NCI-H2227 (cell line): ENCODE data around the gene EXOG.
"Not testable (repeated sequence)": the region's sequence is repeated elsewhere in the genome, so short reads cannot be mapped to it uniquely, and the experiment has no call there.

Source experiments
- DNase-seq: peaks from one replicate; lab custom pipeline; 2025; ENCODE audit not compliant: unreplicated experiment; lab: John Stamatoyannopoulos, UW

Gene EXOG

GRCh38 chr3:38562467-38562925, 66.4 kb downstream of the EXOG start:
- DNase-seq = no peak

- DNase-seq = no peak
These were observed 67.1 kb downstream of the EXOG start for GRCh38 chr3:38563070-38563885.

GRCh38 chr3:38563886-38564270, 67.7 kb downstream of the EXOG start:
- no peak for DNase-seq

GRCh38 chr3:38564631-38565338, 68.6 kb downstream of the EXOG start:
- no peak for DNase-seq

GRCh38 chr3:38565339-38566214, 69.4 kb downstream of the EXOG start:
- DNase-seq = no peak

- DNase-seq = no peak
These were observed 70.0 kb downstream of the EXOG start for GRCh38 chr3:38566215-38566528.

GRCh38 chr3:38566794-38567193, 70.7 kb downstream of the EXOG start:
- not testable (repeated sequence) for DNase-seq

GRCh38 chr3:38567498-38567897, 71.4 kb downstream of the EXOG start:
- no peak for DNase-seq

GRCh38 chr3:38573111-38573510, 77.0 kb downstream of the EXOG start:
- DNase-seq = no peak

- no peak for DNase-seq
These were observed 77.4 kb downstream of the EXOG start for GRCh38 chr3:38573556-38573955.

GRCh38 chr3:38574411-38575278, 78.5 kb downstream of the EXOG start:
- DNase-seq = no peak

GRCh38 chr3:38575279-38575843, 79.2 kb downstream of the EXOG start:
- no peak for DNase-seq
